Osteocyte (in vitro differentiated cells): ENCODE results near the gene TREX2. TPM values are rescaled to one million over a fixed set of nuclear protein-coding genes. Genes with fewer than 3 reads are reported as not detected.

ENCODE experiments used
- DNase-seq: peaks from one replicate; pipeline ENCODE4 v3.0.0; 2021; ENCODE audit warnings: mixed read lengths; ENCODE audit not compliant: unreplicated experiment; ENCODE audit errors: extremely low spot score
- H3K27ac Mint-ChIP-seq: one replicate; pipeline ENCODE4 v1.8.0; 2021; ENCODE audit warnings: mild to moderate bottlenecking, mixed read lengths; ENCODE audit not compliant: unreplicated experiment
- H3K27me3 Mint-ChIP-seq: one replicate; pipeline ENCODE4 v1.8.0; 2021; ENCODE audit warnings: mixed read lengths; ENCODE audit not compliant: unreplicated experiment
- H3K36me3 Mint-ChIP-seq: one replicate; pipeline ENCODE4 v1.8.0; 2021; ENCODE audit warnings: mixed read lengths; ENCODE audit not compliant: unreplicated experiment
- H3K4me1 Mint-ChIP-seq: one replicate; pipeline ENCODE4 v1.8.0; 2021; ENCODE audit warnings: mixed read lengths; ENCODE audit not compliant: unreplicated experiment
- H3K4me3 Mint-ChIP-seq: one replicate; pipeline ENCODE4 v1.8.0; 2021; ENCODE audit warnings: mild to moderate bottlenecking, moderate library complexity, mixed read lengths; ENCODE audit not compliant: unreplicated experiment
- H3K9me3 Mint-ChIP-seq: one replicate; pipeline ENCODE4 v1.8.0; 2021; ENCODE audit warnings: mixed read lengths; ENCODE audit not compliant: unreplicated experiment
- CTCF ChIP-seq: fragments of 200-600 bp; sonication (generic); IDR thresholded peaks from 2 replicates; pipeline ENCODE4 v1.5.0; 2021; ENCODE audit warnings: antibody characterized with exemption, mild to moderate bottlenecking, moderate library complexity
- total RNA-seq: library from RNA; stranded (reverse); gene quantifications from 2 replicates; pipeline ENCODE4 v1.2.1, GENCODE V29; 2021

TREX2 gene
- total RNA-seq, 1 donor from 2014 or later, result 2.5 TPM

DNA sequence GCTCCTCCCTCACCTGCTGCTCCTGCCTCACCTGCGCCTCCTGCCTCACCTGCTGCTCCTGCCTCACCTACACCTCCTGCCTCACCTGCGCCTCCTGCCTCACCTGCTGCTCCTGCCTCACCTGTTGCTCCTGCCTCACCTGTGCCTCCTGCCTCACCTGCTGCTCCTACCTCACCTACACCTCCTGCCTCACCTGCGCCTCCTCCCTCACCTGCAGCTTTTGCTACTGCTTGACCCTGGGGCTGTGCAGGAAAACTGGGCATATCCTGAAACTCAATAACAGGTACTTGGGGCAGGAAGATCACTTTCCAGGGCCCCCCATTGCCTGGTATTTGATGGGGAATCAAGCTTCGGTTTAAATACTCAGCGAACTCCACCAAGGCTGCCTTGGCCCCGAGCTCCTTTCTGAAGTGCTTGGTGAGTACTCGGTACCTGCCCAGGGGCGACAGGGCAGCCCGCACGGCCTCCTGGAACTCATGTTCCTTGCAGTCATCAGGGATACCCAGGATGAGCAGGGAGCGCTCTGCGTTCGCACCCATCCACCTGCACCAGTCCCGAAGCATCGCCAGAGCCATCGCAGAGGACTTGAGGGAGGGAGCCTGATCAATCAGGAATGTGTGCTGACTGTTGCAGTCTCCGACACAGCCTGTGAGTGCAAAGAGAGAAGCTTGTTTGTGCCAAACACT lies 47.4 kb downstream of the TREX2 start:
- no peak for DNase-seq
- TF ChIP-seq CTCF, result no peak
- no peaks in the 10 kb centered on the region for H3K36me3 Mint-ChIP-seq
- peaks cover 11% of the 10 kb centered on the region for H3K9me3 Mint-ChIP-seq
- H3K4me3 Mint-ChIP-seq, result no peak overlapping the region
- H3K27me3 Mint-ChIP-seq, result peaks cover 21% of the 10 kb centered on the region
- no peak overlapping the region for H3K27ac Mint-ChIP-seq
- H3K4me1 Mint-ChIP-seq, result no peaks in the 10 kb centered on the region

- DNase-seq, result no peak
- H3K4me1 Mint-ChIP-seq, result no peaks in the 10 kb centered on the region
These were observed 48.4 kb downstream of the TREX2 start for GRCh38 chrX:153397256-153397960.

DNA sequence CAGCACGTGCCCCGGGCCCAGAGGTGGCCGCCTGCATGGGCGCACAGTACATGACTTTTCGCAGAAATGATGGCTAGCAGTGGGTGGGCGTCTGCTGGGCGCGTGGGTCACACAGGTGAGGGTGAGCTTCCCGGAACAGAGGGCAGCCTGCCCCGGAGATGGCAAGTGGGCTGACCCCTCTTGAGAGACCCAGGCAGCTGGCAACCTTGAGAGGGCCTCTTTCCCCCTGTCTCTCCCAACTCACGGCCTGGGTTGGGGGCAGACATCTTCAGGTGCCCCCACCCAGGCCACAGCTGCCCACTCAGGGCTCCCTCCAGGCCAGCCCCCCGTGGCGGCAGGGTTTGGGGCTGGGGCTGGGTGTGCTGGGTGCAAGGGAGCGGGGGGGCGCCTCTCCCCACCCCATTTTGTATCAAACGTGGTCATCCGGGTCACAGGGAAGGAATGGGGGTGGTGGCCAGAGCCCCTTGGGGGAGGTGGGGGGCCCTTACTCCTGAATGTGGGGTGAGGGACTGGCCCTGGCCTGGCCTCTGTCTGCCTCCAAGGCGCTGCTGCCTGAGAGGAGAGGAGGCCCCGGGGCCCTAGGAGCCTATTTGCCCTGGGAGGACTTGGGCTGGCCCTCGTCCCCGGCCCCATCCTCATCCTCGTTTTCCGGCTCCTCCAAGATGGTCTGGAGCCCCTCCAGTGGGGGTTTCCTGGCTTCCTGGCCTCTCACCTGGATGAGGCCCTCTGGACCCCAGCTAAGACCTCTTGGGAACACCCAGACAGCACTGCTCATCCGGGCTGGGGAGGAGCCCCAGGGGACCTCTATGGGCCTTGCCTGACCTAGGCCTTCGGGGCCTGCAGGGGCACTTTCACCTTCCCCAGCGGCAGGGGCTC lies 49.3 kb downstream of the TREX2 start:
- no peak overlapping the region for H3K4me3 Mint-ChIP-seq
- H3K27ac Mint-ChIP-seq, result no peak overlapping the region
- no peaks in the 10 kb centered on the region for H3K36me3 Mint-ChIP-seq
- peaks cover 9% of the 10 kb centered on the region for H3K27me3 Mint-ChIP-seq
- H3K4me1 Mint-ChIP-seq, result no peaks in the 10 kb centered on the region
- DNase-seq, result no peak
- TF ChIP-seq CTCF, result no peak
- peaks cover 7% of the 10 kb centered on the region for H3K9me3 Mint-ChIP-seq

More at GRCh38 chrX:153397256-153397960, 48.4 kb downstream of the TREX2 start:
- no peak overlapping the region for H3K4me3 Mint-ChIP-seq
- no peak overlapping the region for H3K27ac Mint-ChIP-seq
- peaks cover 13% of the 10 kb centered on the region for H3K27me3 Mint-ChIP-seq
- no peak for TF ChIP-seq CTCF
- peaks cover 7% of the 10 kb centered on the region for H3K9me3 Mint-ChIP-seq
- no peaks in the 10 kb centered on the region for H3K36me3 Mint-ChIP-seq

GRCh38 chrX:153395613-153396319 lies 50.1 kb downstream of the TREX2 start:
- H3K4me3 Mint-ChIP-seq, result no peak overlapping the region
- peaks cover 7% of the 10 kb centered on the region for H3K9me3 Mint-ChIP-seq
- no peaks in the 10 kb centered on the region for H3K4me1 Mint-ChIP-seq
- no peak for DNase-seq
- no peaks in the 10 kb centered on the region for H3K36me3 Mint-ChIP-seq
- no peak for TF ChIP-seq CTCF
- peaks cover 7% of the 10 kb centered on the region for H3K27me3 Mint-ChIP-seq
- no peak overlapping the region for H3K27ac Mint-ChIP-seq
